Activated CD4-positive, alpha-beta T cell treated with anti-CD3 and anti-CD28 coated beads, Interleukin-2, amount 10 ng/mL, durations not matched to agents 24 days and 14 days (primary cell): ENCODE data around the gene CALN1. TPM values are rescaled to one million over a fixed set of nuclear protein-coding genes. Genes with fewer than 3 reads are reported as not detected.

Experiments
- DNase-seq: peaks from one replicate; pipeline ENCODE4 v3.0.0; 2022
- H3K27ac Mint-ChIP-seq: one replicate; pipeline ENCODE4 v1.8.0; 2022; ENCODE audit warnings: mild to moderate bottlenecking, mixed read lengths
- H3K27me3 Mint-ChIP-seq: one replicate; pipeline ENCODE4 v1.8.0; 2022; ENCODE audit warnings: mixed read lengths
- H3K36me3 Mint-ChIP-seq: one replicate; pipeline ENCODE4 v1.8.0; 2022; ENCODE audit warnings: low read depth, mild to moderate bottlenecking, mixed read lengths
- H3K4me1 Mint-ChIP-seq: one replicate; pipeline ENCODE4 v1.8.0; 2021; ENCODE audit warnings: mixed read lengths
- H3K4me3 Mint-ChIP-seq: one replicate; pipeline ENCODE4 v1.8.0; 2022; ENCODE audit warnings: mild to moderate bottlenecking, moderate library complexity, mixed read lengths
- H3K9me3 Mint-ChIP-seq: one replicate; pipeline ENCODE4 v1.8.0; 2021; ENCODE audit warnings: mixed read lengths
- intact Hi-C: fragments of 100-400 bp; cut with micrococcal nuclease; formaldehyde crosslinking; loops from one replicate; pipeline ENCODE4 v1.15.1; 2023
- total RNA-seq: library from RNA; stranded (reverse); gene quantifications from 2 replicates; pipeline ENCODE4 v1.2.3, GENCODE V29; 2022

The CALN1 gene
- total RNA-seq, 1 donor from 2014 or later: not detected

DNA sequence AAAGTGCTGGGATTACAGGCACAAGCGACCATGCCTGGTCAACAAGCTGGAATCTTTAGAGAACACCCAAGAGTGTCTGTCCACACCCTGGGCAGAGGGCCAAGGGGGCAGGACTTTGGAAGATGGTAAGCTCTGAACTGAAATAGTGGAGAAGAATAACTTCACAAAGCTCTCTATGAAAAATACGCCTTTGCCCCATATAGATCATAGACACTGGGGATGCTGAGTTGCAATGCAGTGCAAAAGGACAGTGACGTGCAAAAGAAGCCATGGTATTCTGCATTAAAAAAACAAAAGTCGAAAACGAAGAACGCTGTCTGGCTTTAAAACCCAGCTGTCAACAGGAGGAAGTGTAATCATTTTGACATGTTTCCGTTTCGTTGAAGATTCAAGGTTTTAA lies 353.6 kb downstream of the CALN1 start:
- H3K36me3 Mint-ChIP-seq: no peaks in the 10 kb centered on the region
- DNase-seq: no peak
- intact Hi-C loops: no loop called here
- H3K4me1 Mint-ChIP-seq: no peaks in the 10 kb centered on the region
- H3K27me3 Mint-ChIP-seq: no peaks in the 10 kb centered on the region
- no peak overlapping the region for H3K4me3 Mint-ChIP-seq
- H3K9me3 Mint-ChIP-seq: peaks cover 15% of the 10 kb centered on the region
- no peak overlapping the region for H3K27ac Mint-ChIP-seq

DNA sequence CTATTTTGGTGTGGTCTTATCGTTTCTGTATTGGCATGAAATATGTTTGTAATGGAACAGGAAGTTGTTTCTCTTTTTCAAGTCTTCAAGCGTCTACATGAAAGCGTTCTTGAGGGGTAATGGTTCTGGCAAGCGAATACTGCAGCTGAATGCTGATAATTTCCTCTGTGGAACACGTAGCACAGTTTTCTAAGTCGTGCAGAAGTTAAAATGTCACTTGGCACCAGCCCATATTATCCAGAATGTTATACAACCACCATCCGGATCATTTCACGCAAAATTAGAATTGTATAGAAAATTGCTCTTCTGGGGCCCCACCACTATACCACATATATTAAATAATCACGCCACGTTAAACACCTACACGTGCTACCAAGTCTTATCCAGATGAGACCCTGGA lies 354.3 kb downstream of the CALN1 start:
- no peak for DNase-seq
- intact Hi-C loops: no loop called here
- Mint-ChIP-seq H3K4me3 (no peak overlapping the region), H3K27me3 (no peaks in the 10 kb centered on the region), H3K4me1 (no peaks in the 10 kb centered on the region), H3K36me3 (no peaks in the 10 kb centered on the region), H3K27ac (no peak overlapping the region), H3K9me3 (peaks cover 15% of the 10 kb centered on the region)

DNA sequence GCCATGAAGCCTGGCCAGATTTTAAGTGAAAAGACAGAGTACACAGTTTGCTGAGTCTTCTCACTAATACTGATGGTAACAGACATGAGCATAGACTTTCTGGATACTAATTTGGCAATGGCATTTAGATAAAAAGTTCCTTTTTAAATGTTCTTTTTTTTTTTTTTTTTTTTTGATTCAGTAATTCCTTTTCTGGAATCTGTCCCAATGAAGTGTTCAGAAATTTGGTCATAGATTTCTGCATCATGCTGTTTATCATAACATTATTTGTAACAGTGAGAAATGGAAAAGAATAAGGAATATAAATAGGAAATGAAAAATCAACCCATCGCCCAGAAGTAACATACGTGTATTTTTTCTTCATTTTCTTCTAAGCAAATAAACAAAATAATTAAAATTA lies 354.9 kb downstream of the CALN1 start:
- Mint-ChIP-seq H3K4me1 (no peaks in the 10 kb centered on the region), H3K36me3 (no peaks in the 10 kb centered on the region), H3K27ac (no peak overlapping the region), H3K27me3 (no peaks in the 10 kb centered on the region), H3K4me3 (no peak overlapping the region), H3K9me3 (peaks cover 15% of the 10 kb centered on the region)
- DNase-seq: no peak
- intact Hi-C loops: no loop called here

DNA sequence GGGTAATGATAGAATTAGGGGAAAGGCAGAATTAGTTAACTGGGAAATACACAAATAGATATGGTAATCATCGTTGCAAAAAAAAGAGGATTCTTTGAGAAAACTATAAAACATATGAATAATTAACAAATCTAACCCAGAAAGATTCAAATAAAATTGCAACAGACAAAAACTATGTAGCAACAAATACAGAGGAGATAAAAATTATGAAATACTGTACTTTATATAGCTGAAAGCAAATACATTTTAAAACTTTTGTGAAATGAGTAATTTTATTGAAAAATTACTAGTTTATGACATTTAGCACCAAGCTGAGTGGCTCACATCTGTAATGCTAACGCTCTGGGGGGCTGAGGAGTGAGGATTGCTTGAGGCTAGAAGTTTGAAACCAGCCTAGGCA lies 356.7 kb downstream of the CALN1 start:
- H3K27me3 Mint-ChIP-seq: no peaks in the 10 kb centered on the region
- no peak overlapping the region for H3K27ac Mint-ChIP-seq
- H3K36me3 Mint-ChIP-seq: no peaks in the 10 kb centered on the region
- no peaks in the 10 kb centered on the region for H3K4me1 Mint-ChIP-seq
- peaks cover 12% of the 10 kb centered on the region for H3K9me3 Mint-ChIP-seq
- DNase-seq: no peak
- no peak overlapping the region for H3K4me3 Mint-ChIP-seq
- intact Hi-C loops: no loop called here

DNA sequence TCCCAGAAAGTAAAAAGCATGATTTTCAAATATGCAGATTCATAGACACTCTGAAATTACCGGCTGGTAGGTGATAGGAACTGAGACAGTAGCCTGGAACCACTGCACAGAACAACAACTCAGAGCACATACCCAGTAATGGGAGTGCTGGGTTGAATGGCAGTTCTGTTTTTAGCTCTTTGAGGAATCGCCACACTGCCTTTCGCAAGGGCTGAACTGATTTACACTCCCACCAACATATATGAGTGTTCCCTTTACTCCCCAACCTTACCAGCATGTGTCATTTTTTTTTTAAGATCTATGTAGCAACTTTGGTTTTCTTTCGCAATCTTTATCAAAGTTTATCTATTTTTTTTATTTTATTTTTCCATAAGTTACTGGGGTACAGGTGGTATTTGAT lies 358.8 kb downstream of the CALN1 start:
- H3K4me3 Mint-ChIP-seq: no peak overlapping the region
- intact Hi-C loops: no loop called here
- no peaks in the 10 kb centered on the region for H3K4me1 Mint-ChIP-seq
- H3K36me3 Mint-ChIP-seq: no peaks in the 10 kb centered on the region
- DNase-seq: no peak
- no peak overlapping the region for H3K27ac Mint-ChIP-seq
- H3K9me3 Mint-ChIP-seq: peaks cover 9% of the 10 kb centered on the region
- no peaks in the 10 kb centered on the region for H3K27me3 Mint-ChIP-seq

DNA sequence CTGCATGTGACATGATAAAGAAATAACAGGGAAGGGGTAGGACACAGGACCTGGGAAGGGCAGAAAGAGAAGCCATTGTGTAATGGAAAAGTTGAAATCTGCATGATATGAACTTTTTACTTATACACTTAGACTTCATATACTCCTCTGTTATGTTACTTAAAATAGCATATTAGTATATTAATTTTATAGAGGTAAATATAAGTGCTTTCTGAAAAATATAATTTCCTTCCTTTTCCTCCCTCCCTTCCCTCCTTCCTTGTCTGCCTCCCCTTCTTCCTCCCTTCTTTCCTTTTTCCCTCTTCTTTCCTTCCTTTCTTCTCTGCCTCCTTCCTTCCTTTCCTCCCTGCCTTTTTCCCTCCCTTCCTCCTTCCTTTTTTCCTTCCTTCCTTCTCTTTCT lies 363.7 kb downstream of the CALN1 start:
- Mint-ChIP-seq H3K27ac (no peak overlapping the region), H3K4me1 (no peaks in the 10 kb centered on the region), H3K4me3 (no peak overlapping the region), H3K9me3 (peaks cover 8% of the 10 kb centered on the region), H3K27me3 (no peaks in the 10 kb centered on the region), H3K36me3 (no peaks in the 10 kb centered on the region)
- intact Hi-C loops: no loop called here
- no peak for DNase-seq

DNA sequence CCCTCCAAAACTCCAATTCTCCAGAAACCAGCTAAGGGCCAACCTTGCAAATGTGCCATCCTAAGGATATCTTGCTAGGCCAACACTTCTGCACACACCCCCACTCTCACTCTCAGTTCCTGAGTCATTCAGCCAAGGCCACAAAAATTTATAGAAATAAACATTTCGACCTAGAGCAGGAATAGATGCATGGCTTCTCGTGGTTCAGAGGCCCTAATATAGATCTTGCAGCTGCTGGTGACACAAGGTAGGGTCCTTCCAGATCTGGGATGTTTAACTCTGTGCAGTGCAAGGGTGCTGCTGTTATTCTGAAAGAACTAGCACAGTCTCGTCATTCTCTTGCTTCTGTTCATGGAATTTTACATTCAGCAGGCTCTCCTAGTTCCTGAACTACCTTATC lies 369.3 kb downstream of the CALN1 start:
- no peak for DNase-seq
- Mint-ChIP-seq H3K4me1 (no peaks in the 10 kb centered on the region), H3K9me3 (peaks cover 6% of the 10 kb centered on the region), H3K27ac (no peak overlapping the region), H3K4me3 (no peak overlapping the region), H3K27me3 (no peaks in the 10 kb centered on the region), H3K36me3 (no peaks in the 10 kb centered on the region)
- intact Hi-C loops: no loop called here

DNA sequence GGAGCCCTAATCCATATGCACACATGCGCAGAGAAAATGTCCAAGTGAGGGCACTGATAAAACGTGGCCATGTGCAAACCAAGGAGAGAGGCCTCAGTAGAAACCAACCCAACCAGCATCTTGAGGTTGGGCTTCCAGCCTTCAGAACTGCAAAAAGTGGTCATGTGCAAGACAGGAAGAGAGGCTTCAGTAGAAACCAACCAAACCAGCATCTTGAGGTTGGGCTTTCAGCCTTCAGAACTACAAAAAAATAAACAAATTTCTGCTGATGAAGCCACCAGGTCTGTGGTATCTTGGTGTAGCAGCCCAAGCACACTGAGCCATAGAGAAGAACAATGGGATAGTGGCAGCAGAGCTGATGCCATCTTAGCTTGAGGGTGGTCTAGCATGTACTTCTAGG lies 371.5 kb downstream of the CALN1 start:
- Mint-ChIP-seq H3K4me3 (no peak overlapping the region), H3K27ac (no peak overlapping the region), H3K9me3 (peaks cover 9% of the 10 kb centered on the region), H3K27me3 (no peaks in the 10 kb centered on the region), H3K36me3 (no peaks in the 10 kb centered on the region), H3K4me1 (no peaks in the 10 kb centered on the region)
- intact Hi-C loops: no loop called here
- DNase-seq: no peak

DNA sequence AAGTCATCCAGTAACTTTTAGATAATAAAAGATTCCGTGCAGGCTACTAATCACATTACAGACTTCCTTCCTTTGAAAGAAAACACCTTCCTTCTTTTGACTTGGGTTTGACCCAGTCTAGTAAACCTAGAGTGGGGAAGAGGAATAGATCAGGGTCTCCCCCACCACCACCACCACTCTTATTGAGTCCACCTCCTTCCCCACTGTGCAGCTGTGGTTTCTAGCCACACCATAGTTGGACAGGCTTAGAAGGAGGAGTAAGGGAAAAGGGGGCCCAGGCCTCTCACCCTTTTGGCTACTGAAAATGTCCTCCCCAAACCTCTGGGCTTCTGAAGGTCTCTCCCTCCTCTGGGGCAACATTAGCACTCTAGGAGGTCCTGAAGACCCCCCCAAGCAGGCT lies 372.7 kb downstream of the CALN1 start:
- intact Hi-C loops: no loop called here
- no peak overlapping the region for H3K4me3 Mint-ChIP-seq
- DNase-seq: no peak
- no peaks in the 10 kb centered on the region for H3K27me3 Mint-ChIP-seq
- H3K27ac Mint-ChIP-seq: no peak overlapping the region
- no peaks in the 10 kb centered on the region for H3K4me1 Mint-ChIP-seq
- peaks cover 9% of the 10 kb centered on the region for H3K9me3 Mint-ChIP-seq
- H3K36me3 Mint-ChIP-seq: no peaks in the 10 kb centered on the region

DNA sequence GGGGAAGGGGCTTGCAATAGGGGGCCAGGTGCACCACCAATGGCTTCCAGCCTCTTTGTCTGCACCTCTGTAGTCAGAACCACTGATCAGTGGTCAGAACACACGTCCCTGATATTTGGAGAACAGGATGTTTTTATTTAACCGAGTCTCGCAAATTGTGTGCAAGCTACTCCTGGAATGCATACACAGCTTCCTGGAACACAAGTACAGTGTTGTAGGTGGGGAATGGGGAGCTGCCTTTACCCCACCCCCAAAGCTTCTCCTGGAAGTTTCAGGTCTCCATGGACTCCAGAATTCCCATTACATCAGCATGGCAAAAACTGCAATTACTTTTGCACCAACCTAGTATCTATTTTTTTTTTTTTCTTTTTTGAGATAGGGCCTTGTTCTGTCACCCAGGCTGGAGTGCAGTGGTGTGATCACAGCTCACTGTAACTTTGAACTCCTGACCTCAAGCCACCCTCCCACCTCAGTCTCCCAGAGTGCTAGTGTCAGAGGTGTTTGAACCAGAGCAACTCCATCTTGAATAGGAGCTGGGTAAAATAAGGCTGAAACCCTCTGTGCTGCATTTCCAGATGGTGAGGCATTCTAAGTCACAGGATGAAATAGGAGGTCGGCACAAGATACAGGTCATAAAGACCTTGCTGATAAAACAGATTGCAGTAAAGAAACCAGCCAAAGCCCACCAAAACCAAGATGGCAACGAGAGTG lies 374.0 kb downstream of the CALN1 start:
- H3K27me3 Mint-ChIP-seq: no peaks in the 10 kb centered on the region
- H3K4me1 Mint-ChIP-seq: no peaks in the 10 kb centered on the region
- H3K4me3 Mint-ChIP-seq: no peak overlapping the region
- no peaks in the 10 kb centered on the region for H3K36me3 Mint-ChIP-seq
- peaks cover 9% of the 10 kb centered on the region for H3K9me3 Mint-ChIP-seq
- DNase-seq: no peak
- H3K27ac Mint-ChIP-seq: no peak overlapping the region
- intact Hi-C loops: no loop called here

DNA sequence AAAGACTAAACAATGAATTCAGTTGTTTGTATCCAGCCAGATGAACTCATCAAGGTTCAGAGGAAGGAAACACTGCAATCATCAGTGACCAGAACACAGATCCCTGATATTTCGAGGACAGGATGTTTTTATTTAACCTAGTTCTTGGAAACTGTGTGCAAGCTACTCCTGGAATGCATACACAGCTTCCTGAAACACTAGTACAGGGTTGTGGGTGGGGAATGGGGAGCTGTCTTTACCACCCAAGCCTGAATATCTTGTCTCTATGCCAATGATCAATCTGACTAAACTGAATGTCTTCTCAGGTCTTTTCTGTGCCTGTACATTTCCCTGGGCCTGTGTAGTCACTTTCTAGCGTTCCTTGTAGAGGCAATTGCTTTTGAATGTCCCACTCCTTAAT lies 374.6 kb downstream of the CALN1 start:
- Mint-ChIP-seq H3K36me3 (no peaks in the 10 kb centered on the region), H3K27ac (no peak overlapping the region), H3K4me3 (no peak overlapping the region), H3K4me1 (no peaks in the 10 kb centered on the region), H3K27me3 (no peaks in the 10 kb centered on the region), H3K9me3 (peaks cover 9% of the 10 kb centered on the region)
- DNase-seq: no peak
- intact Hi-C loops: no loop called here

DNA sequence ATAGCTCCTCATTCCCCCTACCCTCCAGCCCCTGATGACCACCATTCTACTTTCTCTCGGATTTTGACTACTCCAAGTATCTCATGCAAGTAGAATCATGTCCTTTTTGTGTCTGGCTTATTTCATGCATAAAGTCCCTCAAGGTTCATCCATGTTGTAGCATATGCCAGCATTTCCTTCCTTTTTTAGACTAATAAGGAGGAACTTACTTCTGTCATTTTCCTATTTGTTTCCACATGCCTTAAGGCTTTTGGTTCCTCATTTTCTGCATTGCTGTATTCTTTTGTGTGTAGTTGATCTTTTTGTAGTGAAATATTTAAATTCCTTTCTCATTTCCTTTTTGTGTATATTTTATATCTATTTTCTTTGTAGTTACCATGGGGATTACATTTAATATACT lies 376.9 kb downstream of the CALN1 start:
- no peak for DNase-seq
- Mint-ChIP-seq H3K27ac (no peak overlapping the region), H3K36me3 (no peaks in the 10 kb centered on the region)

DNA sequence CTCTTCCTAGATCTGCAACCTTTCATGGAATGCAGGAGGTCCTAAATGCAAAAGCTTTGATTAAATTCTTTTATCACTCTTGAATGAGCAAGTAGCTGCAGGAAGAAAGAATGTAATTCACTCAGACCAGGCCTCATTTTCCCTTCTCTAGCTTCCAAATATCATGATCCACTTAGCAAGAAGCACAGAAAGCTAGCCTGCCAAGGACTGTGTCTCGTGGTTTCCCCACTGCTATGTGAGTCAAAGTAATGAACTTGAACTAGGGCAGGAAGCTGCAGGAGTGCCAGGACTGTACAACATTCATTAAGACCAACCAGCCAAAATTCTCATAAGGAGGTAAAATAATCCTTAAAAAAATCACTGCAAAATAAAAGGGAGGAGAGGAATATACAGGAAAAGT lies 379.2 kb downstream of the CALN1 start:
- no peaks in the 10 kb centered on the region for H3K27me3 Mint-ChIP-seq
- H3K4me1 Mint-ChIP-seq: no peaks in the 10 kb centered on the region
- no peak for DNase-seq
- H3K9me3 Mint-ChIP-seq: peaks cover 9% of the 10 kb centered on the region
- no peak overlapping the region for H3K4me3 Mint-ChIP-seq
- H3K27ac Mint-ChIP-seq: no peak overlapping the region
- intact Hi-C loops: no loop called here
- no peaks in the 10 kb centered on the region for H3K36me3 Mint-ChIP-seq

More for the DNA sequence above, 376.9 kb downstream of the CALN1 start:
- no peak overlapping the region for H3K4me3 Mint-ChIP-seq
- H3K9me3 Mint-ChIP-seq: peaks cover 6% of the 10 kb centered on the region
- no peaks in the 10 kb centered on the region for H3K4me1 Mint-ChIP-seq
- H3K27me3 Mint-ChIP-seq: no peaks in the 10 kb centered on the region
- intact Hi-C loops: no loop called here

DNA sequence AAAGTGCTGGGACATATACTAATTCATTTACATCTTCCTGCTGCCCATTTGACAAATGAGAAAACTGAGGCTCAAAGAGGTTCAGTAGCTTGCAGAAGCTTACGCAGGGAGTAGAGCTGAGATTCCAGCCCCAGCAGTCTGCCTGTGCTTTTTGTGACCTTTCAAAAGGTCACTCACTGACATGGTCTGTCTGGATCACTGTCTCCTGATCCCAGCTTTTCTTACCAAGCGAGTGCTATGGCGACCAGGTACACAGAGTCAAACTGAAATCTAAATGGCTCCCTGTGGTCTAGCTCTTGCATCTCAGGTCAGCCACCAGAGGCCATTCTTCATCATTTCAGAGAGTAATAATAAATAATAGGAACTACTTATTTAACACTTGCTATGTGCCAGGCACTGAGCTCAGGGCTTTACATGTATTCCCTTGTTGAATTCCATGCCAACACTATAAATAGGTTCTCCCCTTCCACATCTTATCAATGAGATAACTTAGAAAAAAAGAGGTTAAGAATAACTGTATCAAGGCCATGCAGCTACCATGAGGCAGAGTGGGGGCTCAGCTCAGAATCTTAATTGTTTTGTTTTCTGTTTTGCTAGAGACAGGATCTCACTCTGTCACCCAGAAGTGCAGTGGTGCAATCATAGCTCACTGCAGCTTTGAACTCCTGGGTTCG lies 381.0 kb downstream of the CALN1 start:
- Mint-ChIP-seq H3K9me3 (peaks cover 5% of the 10 kb centered on the region), H3K4me1 (no peaks in the 10 kb centered on the region), H3K27ac (no peak overlapping the region), H3K4me3 (no peak overlapping the region), H3K36me3 (no peaks in the 10 kb centered on the region), H3K27me3 (no peaks in the 10 kb centered on the region)
- DNase-seq: no peak
- intact Hi-C loops: no loop called here

DNA sequence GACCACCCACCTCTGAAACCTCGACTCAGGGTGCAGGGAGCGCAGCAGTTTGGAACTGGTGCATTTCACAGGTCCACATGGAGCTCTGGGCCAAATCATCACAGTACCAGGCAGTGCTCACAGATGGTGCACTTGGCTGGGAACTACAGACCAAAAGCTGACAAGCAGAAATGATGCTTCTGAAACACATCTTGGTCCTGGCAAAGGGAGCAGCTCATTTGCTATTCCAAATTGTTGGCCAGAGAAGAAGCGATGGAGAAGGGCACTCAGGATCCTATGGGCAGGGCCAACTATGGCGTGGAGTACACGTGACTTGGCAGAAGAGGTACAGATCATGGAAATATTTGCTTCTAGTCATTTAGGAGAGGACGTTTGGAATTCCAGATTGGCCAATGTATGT lies 383.9 kb downstream of the CALN1 start:
- Mint-ChIP-seq H3K27ac (no peak overlapping the region), H3K4me1 (no peaks in the 10 kb centered on the region), H3K4me3 (no peak overlapping the region), H3K36me3 (no peaks in the 10 kb centered on the region), H3K9me3 (peaks cover 22% of the 10 kb centered on the region), H3K27me3 (no peaks in the 10 kb centered on the region)
- no peak for DNase-seq
- intact Hi-C loops: no loop called here
